Thoracic aorta (tissue), 2 donors: ENCODE measurements around the gene TUFM. TPM values are rescaled to one million over a fixed set of nuclear protein-coding genes. Genes with fewer than 3 reads are reported as not detected.

Experiments used
- ATAC-seq: fragments of 150-250 bp; one replicate; pipeline ENCODE4 v1.8.0; 2017; ENCODE audit warnings: low read depth; ENCODE audit not compliant: insufficient number of reproducible peaks, low FRiP score
- DNase-seq: peaks from one replicate; pipeline ENCODE4 v3.0.0-alpha.2; 2020; ENCODE audit warnings: low spot score
- H3K27ac ChIP-seq, 2 donors: fragments of 200-600 bp; sonication (generic); 1 replicate in 1 of 2; 2 replicates in 1 of 2; pipeline ENCODE4 v1.5.1; 2016; ENCODE audit warnings: mild to moderate bottlenecking in 2 of 2, moderate library complexity in 2 of 2
- H3K27me3 ChIP-seq: fragments of 200-600 bp; sonication (generic); replicated peaks from 2 replicates; pipeline ENCODE4 v1.6.0; 2016; ENCODE audit warnings: mild to moderate bottlenecking; ENCODE audit not compliant: insufficient read depth
- H3K36me3 ChIP-seq: fragments of 200-600 bp; sonication (generic); one replicate; pipeline ENCODE4 v1.5.1; 2016
- H3K4me1 ChIP-seq, 2 donors: fragments of 200-600 bp; sonication (generic); 1 replicate in 1 of 2; 2 replicates in 1 of 2; pipeline versions ENCODE4 v1.5.1 to v1.6.0; 2016; ENCODE audit warnings: low read depth in 2 of 2, mild to moderate bottlenecking in 1 of 2; ENCODE audit not compliant: control insufficient read depth in 1 of 2
- H3K4me3 ChIP-seq: fragments of 200-600 bp; sonication (generic); 2 replicates; pipeline ENCODE4 v1.5.1; 2016; ENCODE audit warnings: mild to moderate bottlenecking
- H3K9me3 ChIP-seq: fragments of 200-600 bp; sonication (generic); 2 replicates; pipeline ENCODE4 v1.5.1; 2016
- CTCF ChIP-seq: fragments of 200-600 bp; sonication (generic); IDR thresholded peaks from one replicate; pipeline ENCODE4 v1.5.1; 2019; ENCODE audit warnings: antibody characterized with exemption
- total RNA-seq, 2 donors: library from RNA; depleted of rRNA; stranded (reverse); fragments of >200 nt; gene quantifications; one replicate each; pipeline versions ENCODE4 v1.1.0 to v1.2.3, GENCODE V29; 2016

The TUFM gene
- total RNA-seq, 2 donors from 2014 or later, result 48.9 to 50.2 TPM

GRCh38 chr16:28865722-28866453 lies 19.7 kb upstream of the TUFM start:
- peaks cover 10 to 25% of the 10 kb centered on the region in 2 donors for H3K4me1 ChIP-seq
- H3K27me3 ChIP-seq, result no peaks in the 10 kb centered on the region
- no peak overlapping the region for H3K4me3 ChIP-seq
- H3K36me3 ChIP-seq, result peaks cover 23% of the 10 kb centered on the region
- ATAC-seq, result no peak
- H3K27ac ChIP-seq, result no peak overlapping the region
- no peak for DNase-seq
- no peak for TF ChIP-seq CTCF
- no peaks in the 10 kb centered on the region for H3K9me3 ChIP-seq

GRCh38 chr16:28865001-28865688 lies 19.0 kb upstream of the TUFM start:
- no peaks in the 10 kb centered on the region for H3K27me3 ChIP-seq
- no peak overlapping the region for H3K27ac ChIP-seq
- H3K9me3 ChIP-seq, result no peaks in the 10 kb centered on the region
- ATAC-seq, result no peak
- no peak for TF ChIP-seq CTCF
- peak overlapping the region; percentile 99 for H3K4me3 ChIP-seq
- DNase-seq, result no peak
- H3K4me1 ChIP-seq, result peaks cover 10 to 25% of the 10 kb centered on the region in 2 donors
- peaks cover 18% of the 10 kb centered on the region for H3K36me3 ChIP-seq

- Histone ChIP-seq H3K9me3 (no peaks in the 10 kb centered on the region), H3K27me3 (no peaks in the 10 kb centered on the region), H3K36me3 (peaks cover 8% of the 10 kb centered on the region), H3K4me1 (peaks cover 10 to 25% of the 10 kb centered on the region in 2 donors), H3K4me3 (peak overlapping the region; percentile 99), H3K27ac (peak overlapping the region; percentile 91 to 96)
- TF ChIP-seq CTCF, result no peak
- DNase-seq, result no peak
- ATAC-seq, result no peak
Measured at GRCh38 chr16:28863929-28864793, 18.0 kb upstream of the TUFM start.

GRCh38 chr16:28859326-28859725 lies 13.2 kb upstream of the TUFM start:
- Histone ChIP-seq H3K4me1 (peaks cover 3 to 11% of the 10 kb centered on the region in 2 donors), H3K9me3 (no peaks in the 10 kb centered on the region), H3K27me3 (no peaks in the 10 kb centered on the region), H3K36me3 (no peaks in the 10 kb centered on the region), H3K27ac (no peak overlapping the region), H3K4me3 (no peak overlapping the region)
- no peak for DNase-seq
- no peak for TF ChIP-seq CTCF
- no peak for ATAC-seq

GRCh38 chr16:28858421-28858820 lies 12.3 kb upstream of the TUFM start:
- DNase-seq, result no peak
- no peak for ATAC-seq
- no peaks in the 10 kb centered on the region for H3K9me3 ChIP-seq
- no peaks in the 10 kb centered on the region for H3K36me3 ChIP-seq
- TF ChIP-seq CTCF, result no peak
- no peaks in the 10 kb centered on the region for H3K27me3 ChIP-seq
- no peak overlapping the region for H3K4me3 ChIP-seq
- no peak overlapping the region for H3K27ac ChIP-seq
- H3K4me1 ChIP-seq, result peaks cover 3 to 8% of the 10 kb centered on the region in 2 donors
